Lower leg skin (tissue), 3 donors: ENCODE data around the gene TTC21B.

ENCODE experiments used
- CTCF ChIP-seq, 3 donors: fragments of 450-650 bp; IDR thresholded peaks; one replicate each; pipeline ENCODE4 v1.5.1; 2016; ENCODE audit warnings: antibody characterized with exemption in 3 of 3, mild to moderate bottlenecking in 3 of 3, moderate library complexity in 2 of 3
- POLR2A ChIP-seq, 2 donors: fragments of 450-650 bp; IDR thresholded peaks; one replicate each; pipeline ENCODE4 v1.6.1; 2016 to 2017; ENCODE audit warnings: antibody characterized with exemption in 2 of 2, mild to moderate bottlenecking in 1 of 2, moderate library complexity in 1 of 2

GRCh38 chr2:165868211-165868610, 85.4 kb downstream of the TTC21B start:
- no peak for TF ChIP-seq CTCF (IDR thresholded peaks at IDR 0.05)
- TF ChIP-seq POLR2A (IDR thresholded peaks at IDR 0.05) = no peak
